Stomach (tissue), 9 donors: Measurements from ENCODE around the gene ARHGAP24. TPM values are rescaled to one million over a fixed set of nuclear protein-coding genes. Genes with fewer than 3 reads are reported as not detected.

Experiments used
- DNase-seq, 2 donors: peaks; one replicate each; pipeline versions ENCODE4 v3.0.0 to v3.0.0-alpha.2; 2013 to 2019
- H3K27ac ChIP-seq, 5 donors: fragments of 200-600 bp in 4 of 5; sonication (generic) in 4 of 5; one replicate each; pipeline ENCODE4 v1.5.1; 2013 to 2019; ENCODE audit warnings: mild to moderate bottlenecking in 1 of 5, moderate library complexity in 1 of 5
- H3K27me3 ChIP-seq, 3 donors: fragments of 200-600 bp; sonication (generic); one replicate each; pipeline ENCODE4 v1.5.1; 2017 to 2019; ENCODE audit warnings: mixed run types in 1 of 3
- H3K36me3 ChIP-seq, 4 donors: fragments of 200-600 bp; sonication (generic); 1 replicate in 3 of 4; 2 replicates in 1 of 4; pipeline ENCODE4 v1.5.1; 2016 to 2019
- H3K4me1 ChIP-seq, 4 donors: fragments of 200-600 bp; sonication (generic); one replicate each; pipeline ENCODE4 v1.5.1; 2016 to 2019
- H3K4me3 ChIP-seq, 4 donors: fragments of 200-600 bp; sonication (generic) in 3 of 4; one replicate each; pipeline ENCODE4 v1.5.1; 2016 to 2019; ENCODE audit warnings: mild to moderate bottlenecking in 1 of 4
- H3K9me3 ChIP-seq, 4 donors: fragments of 200-600 bp; sonication (generic); one replicate each; pipeline ENCODE4 v1.5.1; 2016 to 2019
- EP300 ChIP-seq: sonication (generic); formaldehyde crosslinking; IDR thresholded peaks from one replicate; pipeline ENCODE4 v1.6.1; 2017; ENCODE audit warnings: antibody characterized with exemption
- POLR2A ChIP-seq, 4 donors: fragments of 450-650 bp; IDR thresholded peaks; one replicate each; pipeline ENCODE4 v1.6.1; 2016; ENCODE audit warnings: antibody characterized with exemption in 4 of 4, control low read depth in 2 of 4, mild to moderate bottlenecking in 1 of 4, moderate library complexity in 1 of 4
- POLR2AphosphoS5 ChIP-seq, 3 donors: sonication (generic); formaldehyde crosslinking; IDR thresholded peaks; one replicate each; pipeline ENCODE4 v1.6.1; 2016; ENCODE audit warnings: antibody characterized with exemption in 3 of 3
- WGBS, 5 donors: extraction: QIAGEN DNeasy Blood & Tissue Kit in 3 of 5; methylation state at CpG; one replicate each; pipeline versions ENCODE4 v1.1.5 to v1.1.7; 2013 to 2018; 5-methylcytosine and 5-hydroxymethylcytosine counted together
- intact Hi-C: fragments of 100-400 bp; cut with DNase I; formaldehyde crosslinking; loops from one replicate; pipeline ENCODE4 v1.15.1; 2023; ENCODE audit warnings: low total_unique reads
- polyA plus RNA-seq, 3 donors: library from polyadenylated mRNA; stranded (reverse); fragments of 200-250 nt; gene quantifications; one replicate each; pipeline ENCODE4 v1.2.3, GENCODE V29; 2013
- total RNA-seq, 5 donors: library from RNA; depleted of rRNA; stranded (reverse); fragments of >200 nt; gene quantifications; one replicate each; pipeline versions ENCODE4 v1.1.0 to v1.2.3, GENCODE V29; 2014 to 2016
- TF ChIP-seq, protein P1 (sequence below), 7 experiments: fragments of 450-650 bp in 4 of 7; fragments of 200-600 bp in 3 of 7; sonication (generic) in 3 of 7; IDR thresholded peaks; one replicate each; pipeline ENCODE4 v1.5.1; 2016 to 2019; ENCODE audit warnings: antibody characterized with exemption in 7 of 7, control low read depth in 2 of 7, mild to moderate bottlenecking in 1 of 7
- donor health status: healthy with polysubstance abuse.
- donor health status: Bipolar disorder and iron deficiency.
- donor health status: healthy.

Gene ARHGAP24
- total and polyA plus RNA-seq, 8 donors: 6.4 to 152 (median 33.5) TPM

DNA sequence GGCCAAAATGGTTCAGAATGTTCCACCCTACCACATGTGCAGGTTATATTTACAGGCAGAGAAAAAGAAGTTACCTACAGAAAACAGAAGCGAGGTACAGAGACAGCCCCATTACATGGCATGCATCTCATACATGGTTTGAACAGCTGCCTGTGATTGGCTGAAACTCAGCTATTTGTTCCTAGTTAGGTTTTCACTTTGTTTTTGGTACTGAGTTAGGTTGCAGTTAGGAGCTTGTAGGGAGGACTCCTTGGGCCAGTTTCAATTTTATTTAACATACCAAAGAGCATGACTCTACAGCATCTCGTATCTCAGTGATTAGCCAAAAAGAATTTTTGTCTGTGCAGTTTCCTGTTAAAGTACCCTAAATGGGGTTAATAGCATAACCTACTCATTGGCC is 492.9 kb downstream of the ARHGAP24 start:
- intact Hi-C loops: no loop called here
- H3K36me3 ChIP-seq: peaks cover 0 to 5% (median 3%) of the 10 kb centered on the region in 4 donors
- no peak for DNase-seq
- H3K4me3 ChIP-seq: no peak overlapping the region
- no peak for TF ChIP-seq EP300
- no peak for TF ChIP-seq POLR2A (IDR thresholded peaks at IDR 0.05)
- TF ChIP-seq, protein P1, sequence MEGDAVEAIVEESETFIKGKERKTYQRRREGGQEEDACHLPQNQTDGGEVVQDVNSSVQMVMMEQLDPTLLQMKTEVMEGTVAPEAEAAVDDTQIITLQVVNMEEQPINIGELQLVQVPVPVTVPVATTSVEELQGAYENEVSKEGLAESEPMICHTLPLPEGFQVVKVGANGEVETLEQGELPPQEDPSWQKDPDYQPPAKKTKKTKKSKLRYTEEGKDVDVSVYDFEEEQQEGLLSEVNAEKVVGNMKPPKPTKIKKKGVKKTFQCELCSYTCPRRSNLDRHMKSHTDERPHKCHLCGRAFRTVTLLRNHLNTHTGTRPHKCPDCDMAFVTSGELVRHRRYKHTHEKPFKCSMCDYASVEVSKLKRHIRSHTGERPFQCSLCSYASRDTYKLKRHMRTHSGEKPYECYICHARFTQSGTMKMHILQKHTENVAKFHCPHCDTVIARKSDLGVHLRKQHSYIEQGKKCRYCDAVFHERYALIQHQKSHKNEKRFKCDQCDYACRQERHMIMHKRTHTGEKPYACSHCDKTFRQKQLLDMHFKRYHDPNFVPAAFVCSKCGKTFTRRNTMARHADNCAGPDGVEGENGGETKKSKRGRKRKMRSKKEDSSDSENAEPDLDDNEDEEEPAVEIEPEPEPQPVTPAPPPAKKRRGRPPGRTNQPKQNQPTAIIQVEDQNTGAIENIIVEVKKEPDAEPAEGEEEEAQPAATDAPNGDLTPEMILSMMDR (IDR thresholded peaks at IDR 0.05): no peak
- TF ChIP-seq POLR2AphosphoS5 (IDR thresholded peaks at IDR 0.05): no peak
- H3K4me1 ChIP-seq: peaks cover 0 to 34% (median 20%) of the 10 kb centered on the region in 4 donors
- 62 to 82% (median 70%) methylated on average over 2 of the region's 2 CpGs for WGBS, 5 donors
- H3K9me3 ChIP-seq: no peaks in the 10 kb centered on the region
- H3K27ac ChIP-seq: no peak overlapping the region
- no peaks in the 10 kb centered on the region for H3K27me3 ChIP-seq

DNA sequence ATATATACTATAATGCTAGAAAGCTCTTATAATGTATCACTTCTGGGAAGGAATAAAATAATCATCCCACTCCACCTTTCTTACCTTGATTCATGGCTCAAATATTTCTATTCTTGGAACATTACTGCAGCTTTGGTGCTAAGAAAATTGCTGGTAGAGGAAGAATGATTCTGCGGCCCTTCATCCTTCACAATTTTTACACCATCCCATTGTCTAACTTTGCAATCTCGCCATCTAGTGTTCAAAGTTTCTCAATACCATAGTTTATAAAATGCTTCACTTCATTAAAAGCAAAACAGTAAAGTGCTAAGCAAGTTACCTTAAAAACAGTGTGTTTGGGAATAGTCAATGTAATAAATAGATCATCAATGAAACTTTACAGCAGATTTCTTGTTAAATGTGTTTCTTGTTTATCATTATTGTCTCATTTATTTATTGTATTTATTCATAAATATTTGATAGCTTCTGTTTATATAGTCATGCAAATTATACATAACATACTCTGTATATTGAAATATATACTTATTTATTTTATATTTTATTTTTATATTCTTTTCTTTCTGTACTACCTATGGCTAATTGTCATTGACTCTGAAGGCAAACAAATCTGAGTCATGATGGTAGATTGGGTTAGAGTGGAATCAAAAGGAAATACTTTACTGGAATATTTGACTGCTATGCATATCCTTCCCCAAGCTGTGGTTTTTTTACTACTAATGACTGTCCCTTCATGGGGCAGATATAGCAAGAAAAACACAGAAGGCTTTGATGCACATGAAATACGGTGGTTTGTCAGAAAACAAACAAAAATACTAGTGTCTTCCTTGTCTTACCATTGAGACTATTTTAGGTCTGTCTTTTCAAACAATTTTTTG is 494.2 kb downstream of the ARHGAP24 start:
- H3K4me3 ChIP-seq: no peak overlapping the region
- no peaks in the 10 kb centered on the region for H3K27me3 ChIP-seq
- intact Hi-C loops: no loop called here
- H3K36me3 ChIP-seq: peaks cover 0 to 8% (median 3%) of the 10 kb centered on the region in 4 donors
- DNase-seq: peak in 1 of 2 donors; percentile 80
- no peak overlapping the region for H3K27ac ChIP-seq
- 32 to 38% (median 35%) methylated on average over 3 of the region's 3 CpGs for WGBS, 5 donors
- H3K9me3 ChIP-seq: no peaks in the 10 kb centered on the region
- peaks cover 0 to 34% (median 19%) of the 10 kb centered on the region in 4 donors for H3K4me1 ChIP-seq
- TF ChIP-seq POLR2AphosphoS5 (IDR thresholded peaks at IDR 0.05): no peak
- TF ChIP-seq POLR2A (IDR thresholded peaks at IDR 0.05): no peak
- TF ChIP-seq, protein P1 (IDR thresholded peaks at IDR 0.05): peak in 4 of 7 experiments; percentile 23 to 55 (median 44)

DNA sequence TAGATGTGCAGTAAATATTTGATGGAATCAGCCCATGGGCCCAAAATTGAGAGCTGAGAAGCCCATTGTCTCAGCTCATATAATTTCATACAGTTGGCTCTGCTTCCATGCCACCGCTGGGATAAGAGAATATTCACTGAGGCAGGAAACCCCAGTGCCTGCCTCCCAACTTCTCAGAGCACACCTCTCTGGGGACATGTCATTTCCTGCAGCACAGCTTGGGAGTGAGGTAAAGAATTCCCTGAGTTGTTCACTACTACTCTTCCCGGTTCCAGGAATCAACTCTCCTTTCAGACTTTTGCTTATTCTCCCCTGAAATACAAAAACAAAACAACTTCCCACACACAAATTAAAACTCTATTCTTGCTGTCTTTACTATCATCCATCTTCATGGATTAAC is 495.6 kb downstream of the ARHGAP24 start:
- Histone ChIP-seq H3K36me3 (peaks cover 0 to 16% (median 6%) of the 10 kb centered on the region in 4 donors), H3K4me1 (peaks cover 0 to 34% (median 18%) of the 10 kb centered on the region in 4 donors), H3K4me3 (no peak overlapping the region), H3K27me3 (no peaks in the 10 kb centered on the region), H3K9me3 (no peaks in the 10 kb centered on the region), H3K27ac (peak overlapping the region in 1 of 5 donors; percentile 38)
- no peak for DNase-seq
- 59 to 69% (median 61%) methylated on average over 2 of the region's 2 CpGs for WGBS, 5 donors
- intact Hi-C loops: no loop called here
- TF ChIP-seq EP300 (no peak), POLR2A (IDR thresholded peaks at IDR 0.05) (no peak), POLR2AphosphoS5 (IDR thresholded peaks at IDR 0.05) (no peak)
- TF ChIP-seq, protein P1 (IDR thresholded peaks at IDR 0.05): no peak

DNA sequence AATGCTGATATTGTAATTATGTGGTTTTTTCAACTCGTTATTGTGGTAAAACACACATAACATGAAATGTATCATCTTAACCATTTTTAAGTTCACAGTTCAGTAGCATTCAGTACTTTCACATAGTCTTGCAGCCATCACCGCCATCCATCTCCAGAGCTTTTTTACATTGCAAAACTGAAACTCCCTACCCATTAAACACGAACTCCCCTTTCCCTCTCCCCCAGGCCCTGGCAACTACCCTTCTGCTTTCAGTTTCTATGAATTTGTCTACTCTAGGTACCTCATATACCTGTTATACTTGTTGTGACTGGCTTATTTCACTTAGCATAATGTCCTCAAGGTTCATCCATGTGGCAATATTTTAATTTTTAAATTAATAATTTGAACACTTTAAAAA is 504.3 kb downstream of the ARHGAP24 start:
- Histone ChIP-seq H3K4me1 (no peaks in the 10 kb centered on the region), H3K36me3 (peaks cover 0 to 68% (median 32%) of the 10 kb centered on the region in 4 donors), H3K9me3 (no peaks in the 10 kb centered on the region), H3K27ac (no peak overlapping the region), H3K27me3 (no peaks in the 10 kb centered on the region), H3K4me3 (no peak overlapping the region)
- WGBS, 5 donors: 71 to 82% (median 79%) methylated on average over 3 of the region's 3 CpGs
- intact Hi-C loops: no loop called here
- no peak for DNase-seq
- TF ChIP-seq, protein P1 (IDR thresholded peaks at IDR 0.05): no peak
- TF ChIP-seq POLR2AphosphoS5 (IDR thresholded peaks at IDR 0.05) (no peak), POLR2A (IDR thresholded peaks at IDR 0.05) (no peak), EP300 (no peak)
